ENCODE data around the gene SMPD4.
"Not testable (repeated sequence)": the region's sequence is repeated elsewhere in the genome, so short reads cannot be mapped to it uniquely, and the experiment has no call there.

Gene SMPD4

GRCh38 chr2:130141002-130141401 lies 40.4 kb downstream of the SMPD4 start:
- H3K4me3 ChIP-seq (ENCODE audit: low read depth, low read length): not testable (repeated sequence)

- H3K4me3 ChIP-seq (ENCODE audit: low read depth, low read length): not testable (repeated sequence)
Measured at GRCh38 chr2:130140516-130140915, 40.9 kb downstream of the SMPD4 start.

GRCh38 chr2:130139331-130140280 lies 41.8 kb downstream of the SMPD4 start:
- H3K4me3 ChIP-seq (ENCODE audit: low read depth, low read length): not testable (repeated sequence)

GRCh38 chr2:130138841-130139251 lies 42.6 kb downstream of the SMPD4 start:
- not testable (repeated sequence) for H3K4me3 ChIP-seq (ENCODE audit: low read depth, low read length)

DNA sequence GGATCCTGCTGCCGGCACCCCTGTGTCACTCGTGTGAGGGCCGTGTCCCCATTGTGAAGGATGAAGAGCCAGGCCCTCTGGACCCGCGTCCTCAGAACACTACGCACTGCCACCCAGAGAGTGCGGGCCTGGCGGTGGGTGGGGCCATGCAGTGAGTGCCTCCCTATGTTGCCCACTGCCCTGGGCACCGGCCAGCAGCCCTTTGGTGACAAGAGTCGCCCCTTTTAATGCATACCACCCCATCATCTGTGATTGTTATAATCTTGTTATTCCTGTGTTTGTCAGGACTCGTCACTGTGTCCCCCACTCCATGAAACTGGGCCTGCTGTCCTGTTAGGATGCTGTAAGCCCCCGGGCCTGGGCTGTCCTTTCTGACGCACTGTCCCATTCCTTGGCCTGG lies 43.1 kb downstream of the SMPD4 start:
- not testable (repeated sequence) for H3K4me3 ChIP-seq (ENCODE audit: low read depth, low read length)

- not testable (repeated sequence) for H3K4me3 ChIP-seq (ENCODE audit: low read depth, low read length)
Measured at GRCh38 chr2:130137118-130137517, 44.3 kb downstream of the SMPD4 start.

DNA sequence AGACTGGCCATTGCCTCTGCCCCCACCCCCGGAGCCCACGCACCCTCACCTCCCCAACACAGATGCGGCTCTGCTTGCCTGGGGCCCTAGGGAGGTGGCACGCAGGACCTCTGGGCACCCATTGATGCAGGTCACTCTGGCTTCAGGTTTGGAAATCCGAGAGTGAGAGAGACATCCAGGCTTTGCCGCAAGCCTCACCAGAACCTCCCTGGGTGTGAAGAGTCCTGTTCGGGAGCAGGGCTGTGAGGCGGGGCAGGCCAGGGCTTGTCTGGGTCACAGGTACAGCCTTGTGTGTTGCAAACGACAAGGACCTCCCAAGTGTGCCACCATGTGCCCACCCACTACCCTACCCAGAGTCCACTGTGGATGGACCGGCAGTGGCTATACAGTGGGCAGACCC lies 44.9 kb downstream of the SMPD4 start:
- not testable (repeated sequence) for H3K4me3 ChIP-seq (ENCODE audit: low read depth, low read length)

GRCh38 chr2:130135692-130136541 lies 45.5 kb downstream of the SMPD4 start:
- H3K4me3 ChIP-seq (ENCODE audit: low read depth, low read length): no peak overlapping the region

GRCh38 chr2:130129120-130129829 lies 52.1 kb downstream of the SMPD4 start, which contains the start of gene POTEF:
Gene POTEF, minus strand, starts transcription at chr2:130129222. Its CDS starts 8,707 bp downstream, at chr2:130120515.
- not testable (repeated sequence) for H3K4me3 ChIP-seq (ENCODE audit: low read depth, low read length)

DNA sequence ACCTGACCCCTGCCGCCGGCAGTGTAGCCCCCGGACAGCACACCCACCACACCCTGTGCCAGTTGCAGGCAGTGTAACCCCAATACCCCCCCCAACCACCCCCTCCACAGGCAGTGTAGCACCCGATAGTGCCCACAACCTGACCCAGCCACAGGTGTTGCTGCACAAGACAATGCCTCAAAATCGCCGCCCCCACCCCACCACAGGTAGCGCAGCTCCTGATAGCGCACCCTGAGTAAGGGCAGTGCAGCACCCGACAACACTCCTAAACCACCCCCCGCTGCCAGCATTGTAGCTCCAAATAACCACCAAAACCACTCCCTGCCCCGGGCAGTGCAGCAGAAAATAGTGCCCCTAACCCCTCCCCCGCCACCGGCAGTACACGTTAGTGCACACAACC lies 52.9 kb downstream of the SMPD4 start:
- not testable (repeated sequence) for H3K4me3 ChIP-seq (ENCODE audit: low read depth, low read length)

DNA sequence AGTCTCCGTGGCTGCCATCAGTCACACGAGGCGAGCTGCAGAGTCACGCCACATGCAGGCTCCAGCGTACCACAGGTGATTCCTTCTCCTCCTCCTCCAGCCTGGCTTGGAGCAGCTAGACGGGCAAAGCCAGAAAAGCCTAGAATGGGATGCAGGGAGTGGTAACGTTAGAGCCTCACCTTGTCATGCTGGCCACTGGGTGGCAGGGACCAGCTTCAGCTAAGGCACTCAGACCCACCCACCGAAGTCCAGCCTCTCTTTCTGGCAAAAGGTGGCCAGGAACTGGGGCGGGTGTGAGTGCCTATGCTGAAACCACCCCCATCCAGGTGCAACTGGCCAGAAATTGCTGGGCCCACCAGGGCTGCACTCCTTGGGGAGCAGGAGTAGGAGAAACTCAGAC lies 53.7 kb downstream of the SMPD4 start:
- H3K4me3 ChIP-seq (ENCODE audit: low read depth, low read length): not testable (repeated sequence)

DNA sequence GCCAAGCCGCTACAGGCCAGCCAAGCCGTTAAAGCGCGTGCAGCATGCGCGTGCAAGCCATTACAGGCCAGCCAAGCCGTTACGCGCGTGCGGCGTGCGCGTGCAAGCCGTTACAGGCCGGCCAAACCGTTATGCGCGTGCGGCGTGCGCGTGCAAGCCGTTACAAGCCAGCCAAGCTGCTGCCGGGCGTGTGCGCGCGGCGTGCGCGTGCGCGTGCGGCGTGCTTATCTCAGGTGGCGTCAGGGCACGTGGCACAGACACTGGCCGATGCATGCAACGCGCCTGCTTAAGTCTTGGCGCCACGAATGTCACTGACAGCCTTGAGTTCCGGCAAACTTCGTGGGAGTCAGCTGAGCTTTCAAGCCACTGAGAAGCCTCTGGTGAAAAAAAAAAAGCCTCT lies 60.5 kb downstream of the SMPD4 start:
- H3K4me3 ChIP-seq (ENCODE audit: low read depth, low read length): not testable (repeated sequence)

DNA sequence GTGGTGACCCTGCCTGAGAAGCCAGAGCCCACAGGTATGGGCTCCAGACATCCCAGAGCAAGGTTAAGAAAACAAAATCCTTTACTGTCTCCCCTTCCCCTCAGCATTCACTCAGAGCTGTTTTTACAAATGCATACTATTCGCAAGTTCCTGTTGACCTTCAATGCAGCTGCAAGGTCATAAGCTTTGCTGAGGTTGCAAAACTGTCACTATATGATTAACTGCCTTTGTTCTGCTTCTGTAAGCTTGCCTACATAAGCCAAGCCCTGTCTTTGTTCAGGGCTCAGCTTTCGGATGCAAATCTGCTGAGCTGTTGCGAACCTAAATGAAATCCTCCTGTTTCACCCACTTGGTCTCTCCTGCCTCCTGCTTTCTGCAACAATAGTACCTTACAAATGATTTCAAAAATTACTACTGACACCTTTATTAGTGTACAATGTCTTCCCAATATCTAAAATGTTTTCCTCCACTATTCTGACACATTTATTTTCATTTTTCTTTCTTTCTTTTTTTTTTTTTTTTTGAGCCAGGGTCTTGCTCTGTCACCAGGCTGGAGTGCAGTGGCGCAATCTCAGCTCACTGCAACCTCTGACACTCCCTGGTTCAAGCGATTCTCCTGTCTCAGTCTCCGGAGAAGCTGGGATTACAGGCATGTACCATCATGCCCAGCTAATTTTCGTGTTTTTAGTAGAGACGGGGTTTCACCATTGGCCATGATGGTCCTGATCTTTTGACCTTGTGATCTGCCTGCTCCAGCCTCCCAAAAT lies 78.6 kb downstream of the SMPD4 start:
- H3K4me3 ChIP-seq (ENCODE audit: low read depth, low read length): not testable (repeated sequence)
